ENCODE results near the gene SGTA. TPM values are rescaled to one million over a fixed set of nuclear protein-coding genes. Genes with fewer than 3 reads are reported as not detected.

The SGTA gene
- total and polyA plus RNA-seq, 4 donors: 16.7 to 38.4 (median 21.0) TPM

GRCh38 chr19:2790557-2791271 lies 7.6 kb upstream of the SGTA start:
- Histone ChIP-seq H3K9me3 (ENCODE audit: control insufficient read depth in 4 of 4, low read length in 3 of 4) (no peaks in the 10 kb centered on the region), H3K27me3 (ENCODE audit: control insufficient read depth in 4 of 4, insufficient read depth in 4 of 4, low read length in 3 of 4) (no peaks in the 10 kb centered on the region), H3K4me3 (ENCODE audit: low read depth in 1 of 3, low read length in 3 of 3) (peak overlapping the region; percentile 12 to 27 (median 17)), H3K36me3 (ENCODE audit: control insufficient read depth in 4 of 4, insufficient read depth in 3 of 4, low read depth in 1 of 4, low read length in 3 of 4) (no peaks in the 10 kb centered on the region), H3K4me1 (ENCODE audit: control insufficient read depth in 4 of 4, insufficient read depth in 4 of 4, low read length in 3 of 4) (peaks cover 13 to 34% (median 25%) of the 10 kb centered on the region in 4 donors), H3K9ac (ENCODE audit: low read depth in 1 of 2, low read length in 2 of 2) (peak overlapping the region; percentile 27 to 57), H3K27ac (ENCODE audit: low read depth in 1 of 2, low read length in 2 of 2) (peak overlapping the region; percentile 84 to 86)
- peak; percentile 69 for DNase-seq (ENCODE audit: low spot score)
- WGBS: 40% methylated on average over 32 of the region's 32 CpGs
- TF ChIP-seq YY1 (IDR thresholded peaks at IDR 0.05) (peak; percentile 44), CTCF (IDR thresholded peaks at IDR 0.05; ENCODE audit: low read depth, low read length, missing input control) (no peak), REST (IDR thresholded peaks at IDR 0.05) (peak; percentile 70), FOXA1 (IDR thresholded peaks at IDR 0.05) (no peak), GABPA (IDR thresholded peaks at IDR 0.05 in 1 of 2, conservative IDR thresholded peaks at IDR 0.05 in 1 of 2) (peak in 1 of 2 donors; percentile 38), SP1 (IDR thresholded peaks at IDR 0.05) (peak; percentile 70), FOXA2 (IDR thresholded peaks at IDR 0.05) (no peak), MAX (IDR thresholded peaks at IDR 0.05) (no peak), EGR1 (IDR thresholded peaks at IDR 0.05; ENCODE audit: low read depth in 2 of 2) (peak in 1 of 2 donors; percentile 15), JUND (IDR thresholded peaks at IDR 0.05) (peak in 1 of 2 donors; percentile 71), ZBTB33 (IDR thresholded peaks at IDR 0.05) (no peak), TAF1 (conservative IDR thresholded peaks at IDR 0.05) (no peak), RXRA (IDR thresholded peaks at IDR 0.05) (peak; percentile 77 to 89), ATF3 (IDR thresholded peaks at IDR 0.05) (no peak), HNF4A (conservative IDR thresholded peaks at IDR 0.05) (peak; percentile 86 to 87), RAD21 (IDR thresholded peaks at IDR 0.05) (no peak), NR2F2 (IDR thresholded peaks at IDR 0.05) (peak; percentile 75), HNF4G (IDR thresholded peaks at IDR 0.05) (peak; percentile 51)
